Mucosa of rectum (tissue), 2 donors: ENCODE data around the gene CACNB3.

ENCODE experiments used
- H3K27ac ChIP-seq, 2 donors: one replicate each; pipeline ENCODE4 v1.7.0; 2013; ENCODE audit warnings: inconsistent platforms in 2 of 2, low read depth in 2 of 2, low read length in 2 of 2
- H3K27me3 ChIP-seq, 2 donors: one replicate each; pipeline ENCODE4 v1.7.0; 2013; ENCODE audit warnings: low read length in 2 of 2; ENCODE audit not compliant: control insufficient read depth in 2 of 2, insufficient read depth in 2 of 2
- H3K36me3 ChIP-seq, 2 donors: one replicate each; pipeline ENCODE4 v1.7.0; 2013; ENCODE audit warnings: low read length in 2 of 2; ENCODE audit not compliant: control insufficient read depth in 2 of 2, insufficient read depth in 2 of 2
- H3K4me1 ChIP-seq, 2 donors: one replicate each; pipeline ENCODE4 v1.7.0; 2013; ENCODE audit warnings: low read length in 2 of 2, mild to moderate bottlenecking in 1 of 2; ENCODE audit not compliant: control insufficient read depth in 2 of 2, insufficient read depth in 2 of 2
- H3K4me3 ChIP-seq, 2 donors: one replicate each; pipeline ENCODE4 v1.7.0; 2013; ENCODE audit warnings: low read length in 2 of 2
- H3K9ac ChIP-seq, 2 donors: one replicate each; pipeline ENCODE4 v1.7.0; 2013; ENCODE audit warnings: low read length in 2 of 2, low read depth in 1 of 2, mild to moderate bottlenecking in 1 of 2
- H3K9me3 ChIP-seq, 2 donors: one replicate each; pipeline ENCODE4 v1.7.0; 2013; ENCODE audit warnings: low read length in 2 of 2; ENCODE audit not compliant: control insufficient read depth in 2 of 2
- donor health status: healthy.
- donor health status: Normal muscosa, but diverticular disease.

CACNB3 gene

DNA sequence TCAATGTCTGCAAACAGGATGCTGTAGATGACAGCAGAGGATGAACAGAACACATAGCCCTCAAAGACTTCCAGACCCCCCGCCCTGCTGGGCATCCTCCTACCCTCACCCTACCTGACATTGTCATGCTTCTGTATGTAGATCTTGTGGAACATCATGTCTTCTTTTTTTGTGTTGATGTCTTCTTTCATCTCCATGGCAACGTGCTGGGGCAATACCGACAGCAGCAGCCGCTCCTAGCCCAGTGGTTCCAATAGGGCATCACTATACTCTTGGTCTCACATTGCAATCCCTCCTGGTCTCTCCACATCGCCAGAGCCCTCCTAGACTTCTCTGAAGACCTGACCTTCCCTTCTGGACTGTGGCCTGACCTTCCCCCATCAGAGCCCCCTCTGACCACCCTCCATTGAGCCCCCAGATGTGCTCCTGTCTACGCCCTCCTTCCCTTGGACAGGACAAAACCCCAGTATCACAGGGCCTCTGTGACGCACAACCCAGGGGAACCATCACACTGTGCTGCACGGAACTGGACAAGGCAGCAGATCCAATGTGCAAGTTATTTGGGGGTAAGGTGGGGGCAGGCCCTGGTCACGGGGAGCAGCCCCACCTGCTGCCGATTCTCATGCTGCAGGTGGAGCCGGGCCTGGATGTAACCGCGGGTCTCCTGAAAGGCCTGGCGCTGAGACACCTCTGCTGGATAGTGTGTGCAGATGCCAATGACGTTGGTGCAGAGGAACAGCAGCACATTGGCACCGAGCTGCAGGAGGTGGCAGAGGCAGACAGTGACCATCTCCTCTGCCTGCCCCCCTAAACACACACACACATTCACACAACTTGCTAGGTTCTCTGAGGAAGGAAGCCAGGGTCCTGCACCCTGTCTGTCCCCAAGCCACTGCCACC lies 40.5 kb upstream of the CACNB3 start:
- Histone ChIP-seq H3K4me1 (peaks cover 28 to 30% of the 10 kb centered on the region in 2 donors), H3K27ac (no peak overlapping the region), H3K4me3 (no peak overlapping the region), H3K36me3 (peaks cover 53 to 64% of the 10 kb centered on the region in 2 donors), H3K9ac (no peak overlapping the region), H3K27me3 (no peaks in the 10 kb centered on the region), H3K9me3 (no peaks in the 10 kb centered on the region)

DNA sequence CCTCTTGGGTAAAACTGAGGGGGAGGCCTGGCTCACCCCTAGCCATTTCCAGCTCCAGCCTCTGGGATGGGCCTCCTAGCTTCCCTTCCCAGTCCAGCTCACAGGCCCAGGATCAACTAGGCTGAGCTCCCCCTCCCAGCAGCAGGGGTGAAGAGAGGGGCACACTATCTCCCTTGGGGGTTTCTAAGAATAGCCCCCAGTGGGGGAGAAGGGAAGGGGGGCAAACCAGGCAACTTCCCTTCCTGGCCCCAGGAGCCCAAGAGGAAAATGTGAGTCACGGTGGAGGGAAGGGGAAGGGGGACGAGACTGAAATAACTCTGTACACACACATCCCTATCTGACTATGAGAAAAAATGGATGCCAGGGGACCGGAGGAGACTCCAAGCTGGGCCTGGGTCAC lies 38.4 kb upstream of the CACNB3 start:
- peaks cover 29 to 30% of the 10 kb centered on the region in 2 donors for H3K4me1 ChIP-seq
- H3K9me3 ChIP-seq: no peaks in the 10 kb centered on the region
- H3K9ac ChIP-seq: peak overlapping the region in 1 of 2 donors; percentile 16
- H3K27me3 ChIP-seq: no peaks in the 10 kb centered on the region
- H3K36me3 ChIP-seq: peaks cover 32 to 43% of the 10 kb centered on the region in 2 donors
- no peak overlapping the region for H3K4me3 ChIP-seq
- H3K27ac ChIP-seq: peak overlapping the region; percentile 28 to 54

DNA sequence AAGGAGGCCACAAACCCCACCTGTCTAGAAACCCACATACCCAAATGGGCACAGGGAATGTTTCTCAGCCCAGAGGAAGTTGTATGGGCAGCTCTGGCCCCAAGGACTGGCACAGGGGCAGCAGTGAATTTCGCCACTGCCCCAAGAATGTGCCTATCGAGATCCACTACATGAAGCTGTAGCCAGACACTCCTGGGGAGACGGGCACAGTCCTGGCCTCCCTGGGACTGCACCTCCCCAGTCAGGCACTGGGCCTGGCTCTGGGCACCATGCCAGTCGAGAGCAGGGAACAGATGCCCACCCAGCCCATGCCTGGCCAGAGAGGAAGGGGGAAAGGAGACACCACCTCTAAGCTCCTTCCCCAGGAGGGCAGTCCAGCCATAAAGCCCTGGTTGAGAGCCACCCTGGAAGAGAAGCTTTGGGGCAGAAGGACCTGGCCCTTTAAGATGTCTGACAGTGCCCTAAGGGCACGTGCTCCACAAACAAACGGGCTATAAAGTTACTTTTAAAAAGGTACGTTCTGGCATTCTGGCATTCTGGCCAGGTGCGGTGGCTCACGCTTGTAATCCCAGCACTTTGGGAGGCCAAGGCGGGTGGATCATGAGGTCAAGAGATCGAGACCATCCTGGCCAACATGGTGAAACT lies 37.8 kb upstream of the CACNB3 start:
- peaks cover 29 to 30% of the 10 kb centered on the region in 2 donors for H3K4me1 ChIP-seq
- H3K27me3 ChIP-seq: no peaks in the 10 kb centered on the region
- H3K36me3 ChIP-seq: peaks cover 25 to 37% of the 10 kb centered on the region in 2 donors
- peak overlapping the region in 1 of 2 donors; percentile 16 for H3K9ac ChIP-seq
- H3K9me3 ChIP-seq: no peaks in the 10 kb centered on the region
- H3K4me3 ChIP-seq: no peak overlapping the region
- peak overlapping the region; percentile 28 to 54 for H3K27ac ChIP-seq

DNA sequence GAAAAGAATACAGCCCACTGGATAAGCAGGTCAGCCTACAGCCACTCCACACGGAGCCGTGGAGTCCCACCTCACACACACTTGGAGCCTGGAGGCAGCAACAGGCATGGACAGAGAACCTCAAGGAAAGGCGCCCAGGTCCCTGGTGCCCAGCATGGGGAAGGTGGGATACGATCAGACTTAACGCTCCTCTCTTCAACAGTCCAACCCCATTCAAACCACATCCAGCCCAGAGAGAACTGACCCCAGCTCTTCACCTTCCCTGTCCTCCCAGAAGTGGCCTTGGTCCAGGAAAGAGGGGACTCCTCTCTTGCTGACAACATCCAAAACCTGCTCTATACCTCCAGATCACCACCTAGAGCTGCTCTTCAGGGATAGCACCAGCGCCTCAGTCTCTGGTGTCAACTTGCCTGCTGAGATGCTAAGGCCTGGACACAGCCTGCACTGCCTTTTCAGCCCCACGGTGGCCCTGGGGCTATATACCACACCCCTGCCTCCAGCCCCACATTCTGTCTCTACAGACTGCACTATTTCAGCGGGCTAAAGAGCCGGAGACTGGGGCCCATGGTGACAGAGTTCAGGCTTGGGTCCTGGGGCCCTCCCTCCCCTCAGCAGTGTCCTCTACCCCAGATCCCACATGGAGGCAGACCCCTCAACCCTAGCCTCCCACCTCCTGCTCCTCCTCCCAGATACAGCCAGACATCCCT lies 36.4 kb upstream of the CACNB3 start:
- peak overlapping the region in 1 of 2 donors; percentile 48 for H3K27ac ChIP-seq
- H3K36me3 ChIP-seq: peaks cover 12 to 23% of the 10 kb centered on the region in 2 donors
- H3K9me3 ChIP-seq: no peaks in the 10 kb centered on the region
- H3K9ac ChIP-seq: no peak overlapping the region
- H3K4me3 ChIP-seq: no peak overlapping the region
- peaks cover 32 to 37% of the 10 kb centered on the region in 2 donors for H3K4me1 ChIP-seq
- H3K27me3 ChIP-seq: no peaks in the 10 kb centered on the region

DNA sequence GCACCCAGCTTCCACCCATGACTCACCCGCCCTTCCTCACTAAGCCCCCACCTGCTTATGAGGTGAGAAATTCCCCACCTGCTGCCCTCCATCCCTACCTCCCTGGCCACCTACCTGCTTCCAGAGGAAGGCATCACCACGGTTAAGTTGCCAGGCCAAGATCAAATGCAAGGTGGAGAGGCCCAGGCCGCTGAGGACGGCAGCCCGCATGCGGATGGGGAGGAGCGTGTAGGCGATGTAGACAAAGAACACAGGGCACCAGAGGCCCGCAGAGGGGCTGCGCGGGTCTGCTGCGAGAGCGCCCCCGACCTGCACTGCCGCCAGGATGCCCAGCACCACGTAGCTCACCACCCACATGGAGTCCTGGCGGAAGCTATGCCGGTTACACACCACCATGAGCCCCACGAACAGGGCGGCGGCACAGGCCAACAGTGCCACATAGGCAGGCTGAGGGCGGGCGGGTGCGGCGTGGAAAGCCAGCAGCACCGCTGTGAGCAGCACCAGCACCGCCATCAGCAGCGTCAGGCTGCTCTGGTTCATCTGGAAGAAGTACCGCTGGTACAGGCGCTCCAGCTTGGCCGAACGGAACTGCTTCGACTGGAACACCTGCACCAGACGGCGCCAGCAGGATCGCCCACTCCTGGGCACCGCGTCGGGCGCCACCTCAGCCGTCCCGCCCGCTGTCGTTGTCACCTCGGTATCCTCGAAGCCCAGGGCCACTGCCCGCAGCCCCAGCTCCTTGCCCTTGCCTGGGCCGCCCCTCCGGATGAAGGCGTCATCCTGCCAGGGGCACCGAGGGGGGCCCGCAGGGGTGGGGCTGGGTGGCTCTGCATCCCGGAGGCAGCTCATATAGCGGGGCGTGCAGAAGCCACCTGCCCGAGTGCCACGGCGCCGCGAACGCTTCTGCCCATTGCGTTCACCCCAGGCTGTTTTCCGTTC lies 35.6 kb upstream of the CACNB3 start:
- peaks cover 38 to 45% of the 10 kb centered on the region in 2 donors for H3K4me1 ChIP-seq
- no peak overlapping the region for H3K27ac ChIP-seq
- no peaks in the 10 kb centered on the region for H3K9me3 ChIP-seq
- peaks cover 5 to 16% of the 10 kb centered on the region in 2 donors for H3K36me3 ChIP-seq
- no peaks in the 10 kb centered on the region for H3K27me3 ChIP-seq
- H3K9ac ChIP-seq: no peak overlapping the region
- no peak overlapping the region for H3K4me3 ChIP-seq

DNA sequence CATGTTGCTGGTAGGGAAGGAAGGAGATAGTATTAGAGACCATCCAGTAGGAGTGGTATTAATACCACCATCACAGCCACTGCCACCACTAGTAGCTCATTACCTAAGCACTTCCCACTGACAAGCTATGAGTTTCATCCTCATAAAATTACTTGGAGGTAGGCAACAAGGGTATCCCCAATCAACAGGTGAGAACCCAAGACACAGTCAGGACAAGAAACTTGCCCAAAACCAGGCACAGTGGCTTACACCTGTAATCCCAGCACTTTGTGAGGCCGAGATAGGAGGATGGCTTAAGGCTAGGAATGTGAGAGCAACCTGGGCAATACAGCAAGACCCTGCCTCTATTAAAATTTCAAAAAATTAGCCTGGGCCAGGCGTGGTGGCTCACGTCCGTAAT lies 34.9 kb upstream of the CACNB3 start:
- Histone ChIP-seq H3K4me1 (peaks cover 38 to 47% of the 10 kb centered on the region in 2 donors), H3K36me3 (peaks cover 3 to 12% of the 10 kb centered on the region in 2 donors), H3K27ac (no peak overlapping the region), H3K9me3 (no peaks in the 10 kb centered on the region), H3K4me3 (no peak overlapping the region), H3K27me3 (no peaks in the 10 kb centered on the region), H3K9ac (no peak overlapping the region)

DNA sequence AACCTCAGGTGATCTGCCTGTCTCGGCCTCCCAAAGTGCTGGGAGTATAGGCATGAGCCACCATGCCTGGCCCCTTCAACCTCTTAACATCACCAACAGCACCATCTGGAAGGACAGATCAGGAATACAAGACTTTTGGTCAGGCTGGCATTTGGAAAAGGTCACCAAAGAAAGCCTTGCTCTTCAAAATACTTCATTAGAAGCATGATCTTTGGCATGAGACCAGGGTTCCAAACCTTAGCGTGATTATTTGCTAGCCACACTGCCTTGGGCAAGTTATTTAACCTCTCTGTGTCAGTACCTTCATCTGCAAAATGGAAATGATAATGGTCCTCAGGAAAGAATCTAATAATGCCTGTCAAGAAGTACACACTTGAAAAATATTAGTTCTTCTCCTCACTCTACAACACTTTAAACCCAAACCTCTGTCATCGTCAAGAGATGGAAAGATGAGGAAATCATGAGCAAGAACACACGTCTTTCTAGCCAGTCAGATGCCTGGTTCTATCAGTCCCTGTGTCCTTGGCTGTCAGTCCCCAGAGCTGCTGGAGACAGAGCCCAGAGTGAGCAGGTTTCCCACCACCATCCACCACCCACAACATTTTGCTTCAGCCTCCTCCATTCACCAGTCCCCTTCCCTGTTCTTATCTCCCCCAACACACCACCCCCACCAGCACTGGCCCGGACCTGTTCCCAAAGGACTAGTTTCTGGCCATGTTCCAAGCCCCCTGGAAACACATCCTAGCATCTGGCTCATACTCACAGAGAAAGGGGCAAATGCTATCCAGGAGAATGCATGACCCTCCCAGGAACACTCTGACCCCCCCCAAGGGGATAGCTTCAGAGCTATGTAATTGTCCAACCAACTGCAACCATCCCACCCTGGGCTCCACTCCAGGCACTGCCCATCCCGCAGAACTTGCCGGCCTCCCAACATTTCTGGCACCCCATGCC lies 31.4 kb upstream of the CACNB3 start:
- peak overlapping the region; percentile 81 to 84 for H3K9ac ChIP-seq
- H3K9me3 ChIP-seq: no peaks in the 10 kb centered on the region
- peaks cover 3 to 5% of the 10 kb centered on the region in 2 donors for H3K36me3 ChIP-seq
- H3K27ac ChIP-seq: peak overlapping the region in 1 of 2 donors; percentile 92
- peak overlapping the region; percentile 80 for H3K4me3 ChIP-seq
- H3K27me3 ChIP-seq: no peaks in the 10 kb centered on the region
- H3K4me1 ChIP-seq: peaks cover 26 to 31% of the 10 kb centered on the region in 2 donors

DNA sequence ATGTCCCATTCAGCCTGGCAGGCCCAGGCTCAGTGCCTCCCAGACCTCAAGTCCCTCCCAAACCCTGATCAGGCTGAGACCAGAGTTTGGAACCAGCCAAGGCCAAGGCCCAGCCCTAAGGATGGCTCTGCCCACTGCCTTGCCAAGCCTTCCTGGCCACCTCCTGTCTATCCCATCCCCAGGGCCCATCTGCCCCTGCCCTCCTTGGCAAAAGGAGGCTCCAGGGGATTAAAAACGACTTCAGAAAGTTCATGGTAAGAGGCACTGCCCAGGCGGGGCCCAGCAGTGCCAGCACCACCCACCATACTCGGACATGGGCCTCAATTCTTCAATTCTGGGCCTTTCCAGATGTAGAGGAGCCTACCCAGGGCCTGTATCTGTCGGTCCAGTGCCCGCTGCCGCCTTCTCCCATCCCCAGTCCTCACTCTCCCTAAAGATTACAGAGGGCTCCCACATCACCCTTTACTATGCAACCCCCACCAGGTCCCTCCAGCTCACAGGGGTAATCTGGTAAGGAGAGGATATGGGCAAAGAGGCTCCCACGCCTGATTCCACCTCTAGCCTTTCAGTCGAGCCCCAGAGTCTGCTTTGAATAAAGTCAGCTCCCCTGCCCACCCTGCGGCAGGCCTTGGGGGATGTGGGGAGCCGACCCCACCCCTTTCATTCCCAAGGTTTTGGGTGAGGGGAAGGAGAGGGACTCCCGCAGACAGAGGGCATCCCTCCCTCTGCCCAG lies 30.3 kb upstream of the CACNB3 start:
- peak overlapping the region; percentile 81 to 84 for H3K9ac ChIP-seq
- no peaks in the 10 kb centered on the region for H3K27me3 ChIP-seq
- H3K36me3 ChIP-seq: no peaks in the 10 kb centered on the region
- H3K4me1 ChIP-seq: peaks cover 23 to 25% of the 10 kb centered on the region in 2 donors
- no peaks in the 10 kb centered on the region for H3K9me3 ChIP-seq
- H3K4me3 ChIP-seq: peak overlapping the region; percentile 80
- H3K27ac ChIP-seq: peak overlapping the region; percentile 66 to 92
